HL-60 (cell line): ENCODE measurements around the gene TXLNA.

Source experiments
- CTCF ChIP-seq: IDR thresholded peaks from one replicate; pipeline ENCODE4 v1.5.1; 2011; ENCODE audit warnings: low read length, control low read depth, inconsistent platforms; ENCODE audit not compliant: insufficient read depth
- POLR2AphosphoS5 ChIP-seq: IDR thresholded peaks from 2 replicates; pipeline ENCODE4 v1.6.1; 2012; ENCODE audit warnings: low read depth
- REST ChIP-seq: IDR thresholded peaks from 2 replicates; pipeline ENCODE4 v1.6.1; 2012; ENCODE audit warnings: low read depth; ENCODE audit not compliant: insufficient replicate concordance

- TF ChIP-seq CTCF (no peak), POLR2AphosphoS5 (no peak), REST (no peak)
Observed at GRCh38 chr1:32232558-32233304, 53.3 kb downstream of the TXLNA start.
